ENCODE data around the gene C17orf107. TPM values are rescaled to one million over a fixed set of nuclear protein-coding genes. Genes with fewer than 3 reads are reported as not detected.
"Not testable (repeated sequence)": the region's sequence is repeated elsewhere in the genome, so short reads cannot be mapped to it uniquely, and the experiment has no call there.

Gene C17orf107
- polyA plus RNA-seq, 3 donors from 2014 or later = 0.22 to 1.7 (median 1.3) TPM

- H3K27me3 Mint-ChIP-seq (ENCODE audit: low read depth in 3 of 3) = peaks cover 19 to 32% (median 22%) of the 10 kb centered on the region in 3 donors
- no peaks in the 10 kb centered on the region for H3K9me3 Mint-ChIP-seq
- peak overlapping the region; percentile 61 to 76 (median 74) for H3K4me3 Mint-ChIP-seq
- H3K4me1 Mint-ChIP-seq = peaks cover 33 to 42% of the 10 kb centered on the region in 2 donors
- H3K27ac Mint-ChIP-seq = peak overlapping the region; percentile 10 to 84 (median 74)
- no peak for DNase-seq
- H3K36me3 Mint-ChIP-seq = peaks cover 0 to 7% (median 5%) of the 10 kb centered on the region in 3 donors
Observed at GRCh38 chr17:4898351-4898750, 985 bp upstream of the C17orf107 start.

- peaks cover 21 to 35% (median 22%) of the 10 kb centered on the region in 3 donors for H3K27me3 Mint-ChIP-seq (ENCODE audit: low read depth in 3 of 3)
- peaks cover 38 to 45% of the 10 kb centered on the region in 2 donors for H3K4me1 Mint-ChIP-seq
- H3K4me3 Mint-ChIP-seq = peak overlapping the region; percentile 61 to 92 (median 74)
- H3K9me3 Mint-ChIP-seq = no peaks in the 10 kb centered on the region
- peak overlapping the region in 2 of 6 donors; percentile 76 to 97 for H3K27ac Mint-ChIP-seq
- H3K36me3 Mint-ChIP-seq = peaks cover 0 to 7% (median 5%) of the 10 kb centered on the region in 3 donors
- DNase-seq = no peak
Observed at GRCh38 chr17:4898927-4899326, 409 bp upstream of the C17orf107 start.

GRCh38 chr17:4900231-4901107 lies 1.1 kb downstream of the C17orf107 start:
- Mint-ChIP-seq H3K27me3 (ENCODE audit: low read depth in 3 of 3) (peaks cover 22 to 35% (median 24%) of the 10 kb centered on the region in 3 donors), H3K36me3 (peaks cover 0 to 5% (median 2%) of the 10 kb centered on the region in 3 donors), H3K4me1 (peaks cover 38 to 45% of the 10 kb centered on the region in 2 donors), H3K9me3 (no peaks in the 10 kb centered on the region), H3K4me3 (peak overlapping the region; percentile 87 to 92 (median 90)), H3K27ac (peak overlapping the region; percentile 68 to 100 (median 97))
- DNase-seq = peak; percentile 79 to 89 (median 83)

- no peak for DNase-seq
- Mint-ChIP-seq H3K36me3 (peaks cover 0 to 5% (median 0%) of the 10 kb centered on the region in 3 donors), H3K9me3 (no peaks in the 10 kb centered on the region), H3K27me3 (ENCODE audit: low read depth in 3 of 3) (peaks cover 22 to 35% (median 24%) of the 10 kb centered on the region in 3 donors), H3K27ac (peak overlapping the region; percentile 68 to 100 (median 94)), H3K4me3 (peak overlapping the region; percentile 83 to 92 (median 87)), H3K4me1 (peaks cover 38 to 45% of the 10 kb centered on the region in 2 donors)
Observed at GRCh38 chr17:4901108-4901647, 1.8 kb downstream of the C17orf107 start.

DNA sequence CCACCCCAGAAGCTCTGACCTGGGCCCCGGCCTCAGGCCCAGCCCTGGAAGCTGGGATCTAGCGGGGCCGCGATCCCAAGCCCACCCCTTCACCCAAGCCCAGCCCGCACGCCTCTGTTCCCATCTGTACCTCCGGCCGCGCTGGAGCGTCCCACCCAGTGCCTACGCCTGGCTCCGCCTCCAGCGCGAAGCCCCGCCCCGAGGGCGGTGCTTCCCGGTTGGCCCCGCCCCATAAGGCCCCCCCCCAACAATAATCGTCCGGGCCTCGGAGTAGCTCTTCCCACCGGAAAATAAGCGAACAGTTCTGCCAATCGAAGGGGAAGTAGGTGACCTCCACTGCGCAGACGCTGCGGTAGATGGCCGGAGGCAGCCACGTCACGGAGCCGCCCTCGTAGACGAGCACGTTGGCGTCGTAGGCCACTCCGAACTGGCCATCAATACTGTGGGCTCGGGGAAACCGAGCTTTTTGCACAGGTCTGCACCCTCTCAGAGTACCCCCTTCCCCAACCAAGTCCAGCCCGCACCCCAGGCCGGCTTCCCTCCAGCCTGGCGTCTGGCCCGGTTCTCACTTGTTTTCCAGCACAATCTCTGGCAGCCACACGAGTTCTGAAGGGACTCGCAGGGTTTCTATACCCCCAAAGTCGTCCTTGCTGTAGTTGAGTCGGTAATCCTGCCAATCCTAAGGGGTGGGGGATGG lies 2.5 kb downstream of the C17orf107 start:
- H3K4me1 Mint-ChIP-seq = peaks cover 38 to 45% of the 10 kb centered on the region in 2 donors
- peaks cover 0 to 5% (median 0%) of the 10 kb centered on the region in 3 donors for H3K36me3 Mint-ChIP-seq
- H3K27ac Mint-ChIP-seq = peak overlapping the region; percentile 92 to 100 (median 94)
- peaks cover 22 to 35% (median 24%) of the 10 kb centered on the region in 3 donors for H3K27me3 Mint-ChIP-seq (ENCODE audit: low read depth in 3 of 3)
- peak; percentile 36 to 61 (median 44) for DNase-seq
- H3K4me3 Mint-ChIP-seq = peak overlapping the region; percentile 83 to 92 (median 87)
- H3K9me3 Mint-ChIP-seq = no peaks in the 10 kb centered on the region

- Mint-ChIP-seq H3K4me3 (peak overlapping the region; percentile 83 to 92 (median 86)), H3K27ac (peak overlapping the region; percentile 88 to 100 (median 94)), H3K9me3 (no peaks in the 10 kb centered on the region), H3K36me3 (no peaks in the 10 kb centered on the region), H3K4me1 (peaks cover 38 to 45% of the 10 kb centered on the region in 2 donors), H3K27me3 (ENCODE audit: low read depth in 3 of 3) (peaks cover 20 to 35% (median 24%) of the 10 kb centered on the region in 3 donors)
- DNase-seq = peak in 2 of 3 donors; percentile 12 to 20
Observed at GRCh38 chr17:4902540-4902939, 3.2 kb downstream of the C17orf107 start.

- H3K27ac Mint-ChIP-seq = peak within 1 kb of the TSS; percentile 88 to 100 (median 94)
- peaks cover 38 to 43% of the 10 kb centered on the region in 2 donors for H3K4me1 Mint-ChIP-seq
- H3K4me3 Mint-ChIP-seq = peak within 1 kb of the TSS; percentile 83 to 92 (median 86)
- H3K9me3 Mint-ChIP-seq = no peaks in the 10 kb centered on the region
- H3K36me3 Mint-ChIP-seq = no peaks in the 10 kb centered on the region
- peak; percentile 70 to 77 (median 72) for DNase-seq
- H3K27me3 Mint-ChIP-seq (ENCODE audit: low read depth in 3 of 3) = peaks cover 20 to 33% (median 24%) of the 10 kb centered on the region in 3 donors
Observed at GRCh38 chr17:4903051-4903818, 3.9 kb downstream of the C17orf107 start, which contains the start of gene CHRNE. Gene CHRNE, minus strand, starts transcription at chr17:4903098. Its CDS starts 35 bp downstream, at chr17:4903063.

GRCh38 chr17:4906642-4907041 lies 7.3 kb downstream of the C17orf107 start:
- not testable (repeated sequence) for H3K36me3 Mint-ChIP-seq, H3K9me3 Mint-ChIP-seq, DNase-seq
- peaks cover 20 to 21% of the 10 kb centered on the region in 2 donors for H3K4me1 Mint-ChIP-seq
- peak overlapping the region in 1 of 5 donors; percentile 22 for H3K4me3 Mint-ChIP-seq
- peaks cover 9 to 16% (median 13%) of the 10 kb centered on the region in 3 donors for H3K27me3 Mint-ChIP-seq (ENCODE audit: low read depth in 3 of 3)
- peak overlapping the region in 1 of 6 donors; percentile 31 for H3K27ac Mint-ChIP-seq

GRCh38 chr17:4908301-4908700 lies 9.0 kb downstream of the C17orf107 start:
- H3K4me1 Mint-ChIP-seq = peaks cover 4 to 6% of the 10 kb centered on the region in 2 donors
- H3K9me3 Mint-ChIP-seq = no peaks in the 10 kb centered on the region
- H3K27ac Mint-ChIP-seq = no peak overlapping the region
- H3K36me3 Mint-ChIP-seq = no peaks in the 10 kb centered on the region
- H3K4me3 Mint-ChIP-seq = no peak overlapping the region
- no peak for DNase-seq
- peaks cover 1 to 6% (median 5%) of the 10 kb centered on the region in 3 donors for H3K27me3 Mint-ChIP-seq (ENCODE audit: low read depth in 3 of 3)

DNA sequence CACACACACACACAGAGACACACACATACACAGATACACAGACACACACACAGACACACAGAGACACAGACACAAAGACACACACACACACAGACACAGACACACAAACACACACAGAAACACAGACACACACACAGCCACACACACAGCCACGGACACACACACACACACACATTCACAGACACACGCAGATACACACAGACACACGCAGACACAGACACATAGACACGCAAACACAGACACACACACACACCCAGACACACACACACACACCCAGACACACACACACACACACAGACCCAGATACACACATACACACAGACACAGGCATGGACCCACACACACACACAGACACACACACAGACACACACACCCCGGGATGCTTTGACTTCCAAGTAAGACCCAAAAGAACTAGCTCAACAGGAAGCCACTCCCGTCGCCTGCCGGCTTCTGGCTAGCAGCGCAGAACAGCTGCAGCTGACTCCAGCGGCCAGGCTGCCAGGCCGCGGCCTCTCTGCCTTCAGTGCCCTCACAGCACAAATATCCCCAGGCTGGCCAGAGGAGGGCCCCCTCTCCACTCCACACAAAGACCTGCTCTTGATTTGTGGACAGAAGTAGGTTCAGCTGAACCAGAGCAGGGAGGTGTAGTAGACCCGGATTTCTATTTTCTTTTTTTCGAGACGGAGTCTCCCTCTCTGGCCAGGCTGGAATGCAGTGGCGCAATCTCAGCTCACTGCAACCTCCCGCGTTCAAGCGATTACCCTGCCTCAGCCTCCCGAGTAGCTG lies 9.6 kb downstream of the C17orf107 start:
- Mint-ChIP-seq H3K9me3 (peaks cover 0 to 2% (median 0%) of the 10 kb centered on the region in 6 donors), H3K27ac (no peak overlapping the region), H3K4me1 (peaks cover 0 to under 1% of the 10 kb centered on the region in 2 donors), H3K36me3 (no peaks in the 10 kb centered on the region), H3K4me3 (no peak overlapping the region), H3K27me3 (ENCODE audit: low read depth in 3 of 3) (peaks cover 1 to 3% (median 2%) of the 10 kb centered on the region in 3 donors)
- peak; percentile 75 to 80 (median 77) for DNase-seq

DNA sequence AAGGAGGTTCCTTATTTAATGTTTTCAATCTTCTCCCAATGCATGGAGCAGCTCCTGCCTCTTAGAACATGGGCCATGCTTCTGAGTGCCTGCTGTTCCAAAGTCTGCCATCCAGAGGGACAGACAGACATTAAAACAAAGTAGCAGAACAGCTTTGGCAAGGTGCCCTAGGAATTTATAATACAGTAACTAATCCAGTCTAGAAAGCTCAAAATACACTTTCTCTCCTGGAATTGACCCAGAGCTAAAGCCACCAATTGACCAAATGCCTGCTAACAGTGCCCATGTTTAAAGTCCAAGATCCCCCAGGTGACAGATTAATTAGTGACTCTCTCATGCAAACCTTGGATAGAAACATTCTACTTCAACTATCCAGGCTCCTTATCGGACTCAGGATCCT lies 14.7 kb downstream of the C17orf107 start:
- peaks cover 0 to 2% (median 0%) of the 10 kb centered on the region in 6 donors for H3K9me3 Mint-ChIP-seq
- DNase-seq = no peak
- peaks cover 0 to 2% (median 1%) of the 10 kb centered on the region in 3 donors for H3K27me3 Mint-ChIP-seq (ENCODE audit: low read depth in 3 of 3)
- no peaks in the 10 kb centered on the region for H3K4me1 Mint-ChIP-seq
- no peak overlapping the region for H3K27ac Mint-ChIP-seq
- H3K36me3 Mint-ChIP-seq = no peaks in the 10 kb centered on the region
- H3K4me3 Mint-ChIP-seq = no peak overlapping the region

DNA sequence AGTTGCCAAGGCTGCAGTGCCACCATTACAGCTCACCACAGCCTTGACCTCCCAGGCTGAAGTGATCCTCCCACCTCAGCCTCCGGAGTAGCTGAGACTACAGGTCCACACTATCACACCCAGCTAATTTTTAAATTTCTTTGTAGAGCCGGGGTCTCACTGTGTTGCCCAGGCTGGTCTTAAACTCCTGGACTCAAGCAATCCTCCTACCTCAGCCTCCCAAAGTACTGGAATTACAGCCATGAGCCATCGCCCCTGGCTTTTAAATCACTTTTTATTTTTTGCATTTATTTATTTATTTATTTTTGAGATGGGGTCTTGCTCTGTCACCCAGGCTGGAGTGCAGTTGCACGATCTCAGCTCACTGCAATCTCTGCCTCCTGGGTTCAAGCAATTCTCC lies 15.2 kb downstream of the C17orf107 start:
- DNase-seq; H3K27ac Mint-ChIP-seq; H3K9me3 Mint-ChIP-seq; H3K27me3 Mint-ChIP-seq (ENCODE audit: low read depth in 3 of 3); H3K4me1 Mint-ChIP-seq; H3K36me3 Mint-ChIP-seq; H3K4me3 Mint-ChIP-seq: not testable (repeated sequence)
